Smooth muscle cell (in vitro differentiated cells): Measurements from ENCODE around the gene CNOT3. TPM values are rescaled to one million over a fixed set of nuclear protein-coding genes. Genes with fewer than 3 reads are reported as not detected.

Experiments used
- DNase-seq: peaks from one replicate; lab custom pipeline; 2025; ENCODE audit not compliant: unreplicated experiment; lab: John Stamatoyannopoulos, UW
- H2AFZ ChIP-seq: fragments of 200-600 bp; sonication (generic); 2 replicates; pipeline ENCODE4 v1.6.0; 2016; ENCODE audit warnings: antibody characterized with exemption, low read depth, mild to moderate bottlenecking
- H3F3A ChIP-seq: fragments of 200-600 bp; sonication (generic); 2 replicates; pipeline ENCODE4 v1.6.0; 2017; ENCODE audit warnings: antibody characterized with exemption, low read depth
- H3K27ac ChIP-seq: fragments of 200-600 bp; sonication (generic); 2 replicates; pipeline ENCODE4 v1.5.1; 2016; ENCODE audit warnings: low read depth, mild to moderate bottlenecking
- H3K27me3 ChIP-seq: fragments of 200-600 bp; sonication (generic); 2 replicates; pipeline ENCODE4 v1.6.1; 2016; ENCODE audit warnings: low read depth, mild to moderate bottlenecking
- H3K36me3 ChIP-seq: fragments of 200-600 bp; sonication (generic); 2 replicates; pipeline ENCODE4 v1.5.1; 2016; ENCODE audit warnings: low read depth
- H3K4me1 ChIP-seq: fragments of 200-600 bp; sonication (generic); 2 replicates; pipeline ENCODE4 v1.5.1; 2016; ENCODE audit warnings: low read depth
- H3K4me2 ChIP-seq: fragments of 200-600 bp; sonication (generic); 2 replicates; pipeline ENCODE4 v1.6.0; 2016; ENCODE audit warnings: mild to moderate bottlenecking
- H3K4me3 ChIP-seq: fragments of 200-600 bp; sonication (generic); 2 replicates; pipeline ENCODE4 v1.5.1; 2016; ENCODE audit warnings: mild to moderate bottlenecking
- H3K79me2 ChIP-seq: fragments of 200-600 bp; sonication (generic); 2 replicates; pipeline ENCODE4 v1.6.0; 2016; ENCODE audit warnings: low read depth, mild to moderate bottlenecking
- H3K9ac ChIP-seq: fragments of 200-600 bp; sonication (generic); 2 replicates; pipeline ENCODE4 v1.6.0; 2016; ENCODE audit warnings: low read depth
- H3K9me3 ChIP-seq: fragments of 200-600 bp; sonication (generic); replicated peaks from 2 replicates; pipeline ENCODE4 v1.5.1; 2016; ENCODE audit warnings: low read depth
- H4K20me1 ChIP-seq: fragments of 200-600 bp; sonication (generic); 2 replicates; pipeline ENCODE4 v1.6.0; 2016; ENCODE audit warnings: low read depth
- WGBS: methylation state at CpG from one replicate; pipeline ENCODE4 v1.1.7; 2016; ENCODE audit warnings: low lambda C conversion rate; 5-methylcytosine and 5-hydroxymethylcytosine counted together
- polyA plus RNA-seq: library from polyadenylated mRNA; unstranded; fragments of >200 nt; fragmentation: Nextera tagmentation; extraction: Ambion mirVana; gene quantifications from 2 replicates; pipeline ENCODE4 v1.2.1, GENCODE V29; 2016
- total RNA-seq: library from RNA; depleted of rRNA; stranded (reverse); fragments of >200 nt; gene quantifications from 2 replicates; pipeline ENCODE4 v1.2.3, GENCODE V29; 2014
- TF ChIP-seq, protein P1 (sequence below): fragments of 200-600 bp; sonication (generic); IDR thresholded peaks from 2 replicates; pipeline ENCODE4 v1.5.1; 2017; ENCODE audit warnings: borderline replicate concordance, mild to moderate bottlenecking, antibody characterized with exemption; ENCODE audit not compliant: insufficient read depth, poor library complexity, severe bottlenecking

Gene CNOT3
- total and polyA plus RNA-seq, 2 experiments from 2014 or later = 12.4 to 31.4 TPM

DNA sequence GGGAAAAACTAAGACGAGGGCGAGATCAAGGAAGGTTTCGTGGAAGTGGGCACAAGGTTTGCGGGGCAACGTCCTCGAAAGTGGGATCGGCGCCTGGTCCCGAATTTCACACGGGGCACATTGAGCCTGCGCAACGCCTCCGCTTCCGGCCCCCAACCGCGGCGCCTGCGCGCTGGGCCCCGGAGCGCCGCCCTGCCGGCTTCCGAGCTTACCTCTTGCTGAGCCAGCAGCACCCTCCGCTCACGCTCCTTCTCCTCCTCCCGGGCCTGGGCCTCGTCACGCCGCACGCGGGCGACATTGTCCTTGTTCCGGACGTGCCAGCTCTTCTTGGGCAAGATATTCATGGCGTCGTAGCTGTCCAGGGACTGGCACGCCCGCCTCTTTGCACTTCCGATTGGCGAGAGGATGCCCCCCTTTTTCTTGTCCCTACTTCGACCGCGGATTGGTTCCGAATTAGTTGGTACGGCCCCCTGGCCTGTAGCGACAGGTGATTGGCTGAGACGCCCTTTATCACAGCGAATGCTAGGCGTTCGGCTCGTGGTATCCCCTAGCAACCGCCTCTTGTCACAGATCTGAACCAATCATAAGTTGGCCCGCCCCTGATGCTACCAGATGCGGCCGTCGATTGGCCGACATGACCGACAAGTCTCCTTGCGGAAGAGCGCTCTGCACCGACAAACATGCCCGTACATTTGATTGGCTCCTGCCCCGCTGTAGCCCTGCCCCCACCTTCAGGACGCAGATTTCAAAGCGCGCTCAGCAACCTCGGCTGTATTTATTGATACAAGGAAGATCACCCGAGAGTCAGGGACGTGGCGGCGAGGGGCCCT is 22.0 kb downstream of the CNOT3 start, which contains the start of gene LENG1:
Gene LENG1, minus strand, starts transcription at position 370 of the 830 bp plus-strand sequence. Its CDS starts 26 bp downstream, at position 344.
- H2AFZ ChIP-seq = peak within 1 kb of the TSS; percentile 82
- H3K4me2 ChIP-seq = peak within 1 kb of the TSS; percentile 89
- DNase-seq = peak; percentile 87
- H3K27ac ChIP-seq = peak within 1 kb of the TSS; percentile 90
- H3K27me3 ChIP-seq = no peaks in the 10 kb centered on the region
- no peaks in the 10 kb centered on the region for H3K36me3 ChIP-seq
- peaks cover 19% of the 10 kb centered on the region for H3F3A ChIP-seq
- H3K9ac ChIP-seq = peak within 1 kb of the TSS; percentile 91
- H3K9me3 ChIP-seq = no peaks in the 10 kb centered on the region
- under 1% methylated on average over 63 of the region's 72 CpGs for WGBS
- no peaks in the 10 kb centered on the region for H4K20me1 ChIP-seq
- peak within 1 kb of the TSS; percentile 67 for H3K4me3 ChIP-seq
- H3K79me2 ChIP-seq = peaks cover 6% of the 10 kb centered on the region
- H3K4me1 ChIP-seq = peaks cover 11% of the 10 kb centered on the region
- TF ChIP-seq, protein P1, sequence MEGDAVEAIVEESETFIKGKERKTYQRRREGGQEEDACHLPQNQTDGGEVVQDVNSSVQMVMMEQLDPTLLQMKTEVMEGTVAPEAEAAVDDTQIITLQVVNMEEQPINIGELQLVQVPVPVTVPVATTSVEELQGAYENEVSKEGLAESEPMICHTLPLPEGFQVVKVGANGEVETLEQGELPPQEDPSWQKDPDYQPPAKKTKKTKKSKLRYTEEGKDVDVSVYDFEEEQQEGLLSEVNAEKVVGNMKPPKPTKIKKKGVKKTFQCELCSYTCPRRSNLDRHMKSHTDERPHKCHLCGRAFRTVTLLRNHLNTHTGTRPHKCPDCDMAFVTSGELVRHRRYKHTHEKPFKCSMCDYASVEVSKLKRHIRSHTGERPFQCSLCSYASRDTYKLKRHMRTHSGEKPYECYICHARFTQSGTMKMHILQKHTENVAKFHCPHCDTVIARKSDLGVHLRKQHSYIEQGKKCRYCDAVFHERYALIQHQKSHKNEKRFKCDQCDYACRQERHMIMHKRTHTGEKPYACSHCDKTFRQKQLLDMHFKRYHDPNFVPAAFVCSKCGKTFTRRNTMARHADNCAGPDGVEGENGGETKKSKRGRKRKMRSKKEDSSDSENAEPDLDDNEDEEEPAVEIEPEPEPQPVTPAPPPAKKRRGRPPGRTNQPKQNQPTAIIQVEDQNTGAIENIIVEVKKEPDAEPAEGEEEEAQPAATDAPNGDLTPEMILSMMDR = peak; percentile 33

DNA sequence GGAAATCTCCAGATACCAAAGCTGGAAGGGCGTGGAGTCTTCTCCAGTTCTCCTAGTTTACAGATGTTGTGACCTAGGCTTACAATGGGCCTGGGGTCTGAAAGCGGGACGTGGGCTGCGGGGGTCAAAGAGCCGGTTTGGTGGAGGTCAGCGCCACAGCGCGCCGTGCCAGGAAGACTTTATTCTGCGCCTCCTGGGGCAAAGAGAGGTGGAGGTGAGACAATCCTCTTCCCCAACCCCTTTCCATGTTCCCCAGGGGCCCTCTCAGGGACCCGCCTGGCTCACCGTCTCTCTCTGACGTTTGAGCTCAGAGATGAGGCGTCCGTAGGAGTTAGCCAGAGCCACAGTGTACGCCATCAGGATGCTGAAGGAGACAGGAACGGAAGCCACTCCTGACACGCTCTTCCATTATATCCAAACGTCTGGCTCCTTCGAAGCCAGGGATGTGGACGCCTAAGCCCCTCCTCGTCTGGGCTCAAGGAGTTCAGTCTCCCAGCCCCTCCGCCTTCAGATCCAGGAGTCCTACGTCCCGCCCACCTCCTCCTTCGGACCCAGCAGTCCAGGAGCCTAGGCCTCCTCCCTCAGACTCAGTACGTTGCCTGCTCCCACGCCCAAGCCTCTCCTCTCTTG is 22.7 kb downstream of the CNOT3 start:
- Histone ChIP-seq H3K79me2 (peaks cover 6% of the 10 kb centered on the region), H3K27me3 (no peaks in the 10 kb centered on the region), H2AFZ (peak overlapping the region; percentile 82), H3K27ac (peak overlapping the region; percentile 90), H3K36me3 (no peaks in the 10 kb centered on the region), H3K4me1 (peaks cover 11% of the 10 kb centered on the region), H3K4me2 (peak overlapping the region; percentile 89), H3K4me3 (peak overlapping the region; percentile 61), H3K9ac (peak overlapping the region; percentile 91), H4K20me1 (no peaks in the 10 kb centered on the region), H3K9me3 (no peaks in the 10 kb centered on the region), H3F3A (peaks cover 14% of the 10 kb centered on the region)
- no peak for DNase-seq
- 3% methylated on average over 23 of the region's 28 CpGs for WGBS
- TF ChIP-seq, protein P1 = no peak

DNA sequence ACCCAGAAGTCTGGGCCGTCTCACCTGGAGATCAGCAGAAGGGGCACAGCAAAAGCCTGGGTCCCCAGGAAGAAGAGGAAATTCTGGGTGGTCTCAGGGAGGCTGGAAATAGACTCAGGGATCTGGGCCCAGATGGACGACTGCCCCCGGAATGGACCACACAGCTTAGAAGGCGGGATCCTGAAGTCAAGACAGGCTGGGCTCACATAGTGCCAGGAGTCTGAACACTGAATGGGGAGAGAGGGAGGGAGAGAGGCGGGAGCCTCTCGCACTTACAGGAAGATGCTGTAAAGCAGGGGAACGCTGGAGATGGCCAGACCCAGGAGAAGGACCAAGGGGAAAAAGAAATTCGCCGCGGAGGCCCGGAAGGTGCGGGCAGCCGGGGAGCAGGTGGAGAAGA is 23.3 kb downstream of the CNOT3 start:
- H3K4me2 ChIP-seq = peak overlapping the region; percentile 89
- no peaks in the 10 kb centered on the region for H3K9me3 ChIP-seq
- peak overlapping the region; percentile 61 for H3K4me3 ChIP-seq
- H3K79me2 ChIP-seq = peaks cover 6% of the 10 kb centered on the region
- WGBS = 63% methylated on average over 13 of the region's 13 CpGs
- H3K27ac ChIP-seq = peak overlapping the region; percentile 90
- peaks cover 11% of the 10 kb centered on the region for H3K4me1 ChIP-seq
- TF ChIP-seq, protein P1 = no peak
- no peaks in the 10 kb centered on the region for H4K20me1 ChIP-seq
- H2AFZ ChIP-seq = no peak overlapping the region
- no peaks in the 10 kb centered on the region for H3K36me3 ChIP-seq
- peak overlapping the region; percentile 91 for H3K9ac ChIP-seq
- peaks cover 14% of the 10 kb centered on the region for H3F3A ChIP-seq
- no peaks in the 10 kb centered on the region for H3K27me3 ChIP-seq
- DNase-seq = no peak
